ENCODE measurements around the gene TMEM130.

TMEM130 gene

GRCh38 chr7:98866351-98866750 is 3.5 kb downstream of the TMEM130 start:
- no peak overlapping the region for H3K4me3 ChIP-seq (ENCODE audit: low read length)
- H3K9me3 ChIP-seq (replicated peaks; ENCODE audit: insufficient read depth, low read length), result no peaks in the 10 kb centered on the region
- no peak for DNase-seq
- H4K20me1 ChIP-seq (ENCODE audit: insufficient read depth, low read length), result no peaks in the 10 kb centered on the region
- no peaks in the 10 kb centered on the region for H3K4me1 ChIP-seq (ENCODE audit: low read length)
- H3K79me2 ChIP-seq (ENCODE audit: low read length), result no peaks in the 10 kb centered on the region
- H2AFZ ChIP-seq (ENCODE audit: low read length), result no peak overlapping the region
- H3F3A ChIP-seq (ENCODE audit: insufficient read depth, low read length), result no peaks in the 10 kb centered on the region
- TF ChIP-seq CTCF (IDR thresholded peaks at IDR 0.05; ENCODE audit: low read length) (no peak), EZH2 (optimal IDR thresholded peaks at IDR 0.05; ENCODE audit: low read depth, low read length) (no peak), EZH2phosphoT487 (IDR thresholded peaks at IDR 0.05; ENCODE audit: low read length) (no peak)
- no peaks in the 10 kb centered on the region for H3K9me2 ChIP-seq (replicated peaks; ENCODE audit: insufficient read depth, low read length)
- no peak overlapping the region for H3K27ac ChIP-seq (ENCODE audit: low read length)
- peaks cover 20% of the 10 kb centered on the region for H3K27me3 ChIP-seq (replicated peaks; ENCODE audit: insufficient read depth, low read length)
- no peaks in the 10 kb centered on the region for H3K36me3 ChIP-seq (replicated peaks; ENCODE audit: insufficient read depth, low read length)
- no peak overlapping the region for H3K9ac ChIP-seq (ENCODE audit: low read length)
- H3K4me2 ChIP-seq (ENCODE audit: low read depth, low read length), result no peak overlapping the region

DNA sequence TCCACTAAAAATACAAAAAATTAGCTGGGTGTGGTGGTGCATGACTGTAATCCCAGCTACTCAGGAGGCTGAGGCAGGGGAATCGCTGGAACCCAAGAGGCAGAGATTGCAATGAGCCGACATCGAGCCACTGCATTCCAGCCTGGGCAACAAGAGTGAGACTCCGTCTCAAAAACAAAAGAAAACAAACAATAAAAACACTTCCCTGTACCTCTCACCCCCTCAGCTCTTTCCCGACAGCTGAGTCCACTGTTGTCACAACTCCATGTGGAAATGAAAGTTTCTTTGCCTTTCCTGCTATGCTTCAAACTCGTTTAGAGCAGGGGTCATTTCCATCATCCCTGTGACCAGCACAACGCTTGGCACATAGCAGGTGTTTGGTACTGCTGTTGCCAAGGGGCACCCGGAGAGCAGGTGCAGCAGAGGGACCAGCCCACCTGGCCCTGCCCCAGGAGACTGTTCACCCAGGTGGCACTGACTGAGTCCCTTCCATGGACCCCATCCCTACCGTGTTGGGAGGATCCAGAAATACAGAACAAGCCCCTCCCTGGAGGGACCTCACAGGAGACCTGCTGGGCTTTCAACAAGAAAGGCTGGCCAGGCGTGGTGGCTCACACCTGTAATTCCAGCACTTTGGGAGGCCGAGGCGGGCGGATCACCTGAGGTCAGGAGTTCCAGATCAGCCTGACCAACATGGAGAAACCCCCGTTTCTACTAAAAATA is 4.9 kb downstream of the TMEM130 start:
- Histone ChIP-seq H3K9ac (ENCODE audit: low read length) (no peak overlapping the region), H3F3A (ENCODE audit: insufficient read depth, low read length) (no peaks in the 10 kb centered on the region), H3K4me1 (ENCODE audit: low read length) (no peaks in the 10 kb centered on the region), H3K79me2 (ENCODE audit: low read length) (no peaks in the 10 kb centered on the region), H3K27ac (ENCODE audit: low read length) (no peak overlapping the region), H4K20me1 (ENCODE audit: insufficient read depth, low read length) (no peaks in the 10 kb centered on the region), H3K4me2 (ENCODE audit: low read depth, low read length) (no peak overlapping the region), H3K27me3 (replicated peaks; ENCODE audit: insufficient read depth, low read length) (peaks cover 16% of the 10 kb centered on the region), H2AFZ (ENCODE audit: low read length) (no peak overlapping the region), H3K9me3 (replicated peaks; ENCODE audit: insufficient read depth, low read length) (no peaks in the 10 kb centered on the region), H3K4me3 (ENCODE audit: low read length) (no peak overlapping the region), H3K36me3 (replicated peaks; ENCODE audit: insufficient read depth, low read length) (no peaks in the 10 kb centered on the region), H3K9me2 (replicated peaks; ENCODE audit: insufficient read depth, low read length) (no peaks in the 10 kb centered on the region)
- no peak for TF ChIP-seq CTCF (IDR thresholded peaks at IDR 0.05; ENCODE audit: low read length)
- no peak for DNase-seq

GRCh38 chr7:98863601-98864000 is 6.2 kb downstream of the TMEM130 start:
- no peak for DNase-seq
- Histone ChIP-seq H2AFZ (ENCODE audit: low read length) (no peak overlapping the region), H3K79me2 (ENCODE audit: low read length) (no peaks in the 10 kb centered on the region), H3F3A (ENCODE audit: insufficient read depth, low read length) (no peaks in the 10 kb centered on the region), H3K9me2 (replicated peaks; ENCODE audit: insufficient read depth, low read length) (no peaks in the 10 kb centered on the region), H3K9ac (ENCODE audit: low read length) (no peak overlapping the region), H3K4me3 (ENCODE audit: low read length) (no peak overlapping the region), H3K9me3 (replicated peaks; ENCODE audit: insufficient read depth, low read length) (no peaks in the 10 kb centered on the region), H4K20me1 (ENCODE audit: insufficient read depth, low read length) (no peaks in the 10 kb centered on the region), H3K27ac (ENCODE audit: low read length) (no peak overlapping the region), H3K4me2 (ENCODE audit: low read depth, low read length) (no peak overlapping the region), H3K27me3 (replicated peaks; ENCODE audit: insufficient read depth, low read length) (peaks cover 4% of the 10 kb centered on the region; the same call in 1 of the 2 replicates), H3K36me3 (replicated peaks; ENCODE audit: insufficient read depth, low read length) (no peaks in the 10 kb centered on the region), H3K4me1 (ENCODE audit: low read length) (no peaks in the 10 kb centered on the region)
- TF ChIP-seq CTCF (IDR thresholded peaks at IDR 0.05; ENCODE audit: low read length) (no peak), EZH2 (optimal IDR thresholded peaks at IDR 0.05; ENCODE audit: low read depth, low read length) (no peak), EZH2phosphoT487 (IDR thresholded peaks at IDR 0.05; ENCODE audit: low read length) (no peak)

Measured in MM.1S (cell line).